Liver (tissue), 9 donors: Measurements from ENCODE around the gene ZNF808. TPM values are rescaled to one million over a fixed set of nuclear protein-coding genes. Genes with fewer than 3 reads are reported as not detected.
A peak's percentile ranks its signal among the peaks of the same experiment; 100 is the strongest.

ENCODE experiments used
- DNase-seq: peaks from one replicate; pipeline ENCODE4 v3.0.0-alpha.2; 2017; ENCODE audit warnings: low spot score
- H3K27ac ChIP-seq, 2 donors: one replicate each; pipeline ENCODE4 v1.7.0; 2013; ENCODE audit warnings: inconsistent platforms in 2 of 2, low read length in 2 of 2, control low read depth in 1 of 2, low read depth in 1 of 2, mild to moderate bottlenecking in 1 of 2
- H3K27me3 ChIP-seq, 4 donors: one replicate each; pipeline versions ENCODE4 v1.6.1 to v1.7.0; 2013; ENCODE audit warnings: low read length in 3 of 4, inconsistent platforms in 1 of 4, mild to moderate bottlenecking in 1 of 4, moderate library complexity in 1 of 4; ENCODE audit not compliant: control insufficient read depth in 4 of 4, insufficient read depth in 4 of 4
- H3K36me3 ChIP-seq, 4 donors: one replicate each; pipeline versions ENCODE4 v1.6.1 to v1.7.0; 2013; ENCODE audit warnings: low read length in 3 of 4, mild to moderate bottlenecking in 3 of 4, low read depth in 1 of 4, moderate library complexity in 1 of 4; ENCODE audit not compliant: control insufficient read depth in 4 of 4, insufficient read depth in 3 of 4
- H3K4me1 ChIP-seq, 4 donors: one replicate each; pipeline versions ENCODE4 v1.6.1 to v1.7.0; 2013; ENCODE audit warnings: low read length in 3 of 4, mild to moderate bottlenecking in 3 of 4, moderate library complexity in 1 of 4; ENCODE audit not compliant: control insufficient read depth in 4 of 4, insufficient read depth in 4 of 4
- H3K4me3 ChIP-seq, 3 donors: one replicate each; pipeline versions ENCODE4 v1.6.1 to v1.7.0; 2013; ENCODE audit warnings: low read length in 3 of 3, control low read depth in 1 of 3, low read depth in 1 of 3, mild to moderate bottlenecking in 1 of 3
- H3K9ac ChIP-seq, 2 donors: one replicate each; pipeline ENCODE4 v1.7.0; 2013; ENCODE audit warnings: low read length in 2 of 2, mild to moderate bottlenecking in 2 of 2, moderate library complexity in 2 of 2, control low read depth in 1 of 2, low read depth in 1 of 2
- H3K9me3 ChIP-seq, 4 donors: one replicate each; pipeline versions ENCODE4 v1.6.1 to v1.7.0; 2013; ENCODE audit warnings: low read length in 3 of 4; ENCODE audit not compliant: control insufficient read depth in 4 of 4
- EGR1 ChIP-seq, 2 donors: IDR thresholded peaks; 2 replicates each; pipeline ENCODE4 v1.6.1; 2016 to 2018; ENCODE audit warnings: antibody characterized with exemption in 2 of 2, low read depth in 2 of 2
- FOXA1 ChIP-seq: IDR thresholded peaks from 2 replicates; pipeline ENCODE4 v1.6.1; 2016; ENCODE audit warnings: antibody characterized with exemption
- FOXA2 ChIP-seq: IDR thresholded peaks from 2 replicates; pipeline ENCODE4 v1.6.1; 2016; ENCODE audit warnings: antibody characterized with exemption
- GABPA ChIP-seq, 2 donors: IDR thresholded peaks in 1 of 2; conservative IDR thresholded peaks in 1 of 2; 2 replicates each; pipeline ENCODE4 v1.6.1; 2016; ENCODE audit warnings: antibody characterized with exemption in 2 of 2, mild to moderate bottlenecking in 1 of 2, moderate library complexity in 1 of 2
- HNF4A ChIP-seq, 2 donors: conservative IDR thresholded peaks; 2 replicates each; pipeline ENCODE4 v1.6.1; 2016; ENCODE audit warnings: antibody characterized with exemption in 2 of 2, mild to moderate bottlenecking in 2 of 2
- HNF4G ChIP-seq: IDR thresholded peaks from 2 replicates; pipeline ENCODE4 v1.6.1; 2016; ENCODE audit warnings: antibody characterized with exemption
- JUND ChIP-seq, 2 donors: IDR thresholded peaks; 2 replicates each; pipeline ENCODE4 v1.6.1; 2016; ENCODE audit warnings: antibody characterized with exemption in 2 of 2
- NR2F2 ChIP-seq: IDR thresholded peaks from 2 replicates; pipeline ENCODE4 v1.6.1; 2016; ENCODE audit warnings: antibody characterized with exemption
- RAD21 ChIP-seq, 2 donors: IDR thresholded peaks; 2 replicates each; pipeline ENCODE4 v1.6.1; 2016; ENCODE audit warnings: antibody characterized with exemption in 2 of 2, mild to moderate bottlenecking in 2 of 2
- RXRA ChIP-seq, 2 donors: IDR thresholded peaks; 2 replicates each; pipeline ENCODE4 v1.6.1; 2017 to 2018; ENCODE audit warnings: antibody characterized with exemption in 2 of 2, mild to moderate bottlenecking in 1 of 2
- SP1 ChIP-seq: IDR thresholded peaks from 2 replicates; pipeline ENCODE4 v1.6.1; 2018; ENCODE audit warnings: antibody characterized with exemption, mild to moderate bottlenecking
- TAF1 ChIP-seq: conservative IDR thresholded peaks from 2 replicates; pipeline ENCODE4 v1.6.1; 2016; ENCODE audit warnings: antibody characterized with exemption, mild to moderate bottlenecking
- YY1 ChIP-seq: IDR thresholded peaks from 2 replicates; pipeline ENCODE4 v1.6.1; 2016; ENCODE audit warnings: antibody characterized with exemption, mild to moderate bottlenecking
- WGBS: extraction: QIAGEN DNeasy Blood & Tissue Kit; methylation state at CpG from one replicate; pipeline ENCODE4 v1.1.7; 2013; 5-methylcytosine and 5-hydroxymethylcytosine counted together
- polyA plus RNA-seq, 2 donors: library from polyadenylated mRNA; stranded (reverse) in 1 of 2; unstranded in 1 of 2; fragments of 200-250 nt in 1 of 2; fragments of >200 nt in 1 of 2; fragmentation: Nextera tagmentation in 1 of 2; extraction: Ambion mirVana in 1 of 2; gene quantifications; one replicate each; pipeline versions ENCODE4 v1.2.1 to v1.2.3, GENCODE V29; 2013 to 2015
- total RNA-seq, 2 donors: library from RNA; depleted of rRNA; stranded (reverse); fragments of >200 nt; gene quantifications; one replicate each; pipeline ENCODE4 v1.2.3, GENCODE V29; 2014
- TF ChIP-seq, protein P1 (sequence below): IDR thresholded peaks from 2 replicates; pipeline ENCODE4 v1.6.1; 2016; ENCODE audit warnings: antibody characterized with exemption
- TF ChIP-seq, protein P2 (sequence below): IDR thresholded peaks from 2 replicates; pipeline ENCODE4 v1.6.1; 2016; ENCODE audit warnings: antibody characterized with exemption
- TF ChIP-seq, protein P3 (sequence below): IDR thresholded peaks from 2 replicates; pipeline ENCODE4 v1.6.1; 2016; ENCODE audit warnings: antibody characterized with exemption
- TF ChIP-seq, protein P4 (sequence below): IDR thresholded peaks from 2 replicates; pipeline ENCODE4 v1.6.1; 2016; ENCODE audit warnings: antibody characterized with exemption, mild to moderate bottlenecking
- TF ChIP-seq, protein P5 (sequence below): fragments of 150-350 bp; IDR thresholded peaks from 2 replicates; pipeline ENCODE4 v1.5.1; 2017; ENCODE audit warnings: improper control_type of control experiment, low read depth, low read length; ENCODE audit not compliant: missing input control
- donor health status: healthy.
- donor health status: healthy.
- donor health status: healthy.
- donor health status: healthy.
- donor health status: healthy.

Gene ZNF808
- total and polyA plus RNA-seq, 4 donors: 0.88 to 9.4 (median 5.2) TPM

DNA sequence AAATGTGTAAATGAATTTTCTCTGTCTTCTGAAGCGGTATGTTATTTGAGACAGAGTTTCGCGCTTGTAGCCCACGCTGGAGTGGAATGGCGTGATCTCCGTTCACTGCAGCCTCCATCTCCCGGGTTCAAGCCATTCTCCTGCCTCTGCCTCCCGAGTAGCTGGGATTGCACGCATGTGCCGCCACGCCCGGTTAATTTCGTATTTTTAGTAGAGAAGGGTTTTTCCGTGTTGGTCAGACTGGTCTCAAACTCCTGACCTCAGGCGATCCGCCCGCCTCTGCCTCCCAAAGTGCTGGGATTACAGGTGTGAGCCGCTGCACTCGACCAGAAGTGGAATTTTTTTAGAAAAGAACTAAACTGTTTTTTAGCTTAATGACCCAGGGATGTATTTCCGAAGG, 3.4 kb upstream of the ZNF808 start (continued):
- no peak for TF ChIP-seq YY1
- TF ChIP-seq, protein P1, sequence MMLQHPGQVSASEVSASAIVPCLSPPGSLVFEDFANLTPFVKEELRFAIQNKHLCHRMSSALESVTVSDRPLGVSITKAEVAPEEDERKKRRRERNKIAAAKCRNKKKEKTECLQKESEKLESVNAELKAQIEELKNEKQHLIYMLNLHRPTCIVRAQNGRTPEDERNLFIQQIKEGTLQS: no peak

DNA sequence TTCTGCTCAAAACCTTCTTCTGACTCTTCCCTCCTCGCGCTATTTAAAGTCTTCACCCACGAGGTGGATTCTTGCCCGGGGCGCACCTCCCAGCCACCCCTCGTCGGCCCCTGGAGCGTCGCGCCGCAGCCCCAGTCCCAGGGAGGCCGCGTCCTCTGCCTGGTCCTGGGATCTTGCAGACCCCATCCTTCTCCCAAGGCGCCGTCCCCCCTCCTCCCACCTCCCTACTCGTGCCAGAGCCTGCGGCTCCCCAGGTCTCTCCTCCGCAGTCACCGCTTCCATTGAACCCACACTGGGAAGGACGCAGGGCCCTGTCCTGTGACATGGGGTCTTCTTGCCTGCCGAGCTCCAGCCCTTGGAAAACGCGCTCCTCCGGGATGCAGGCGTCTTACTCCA, 486 bp downstream of the ZNF808 start:
- H3K27ac ChIP-seq: peak overlapping the region; percentile 69 to 72
- no peak for DNase-seq
- TF ChIP-seq TAF1 (no peak), RXRA (IDR thresholded peaks at IDR 0.05) (no peak), SP1 (no peak), HNF4A (conservative IDR thresholded peaks at IDR 0.05) (no peak), JUND (IDR thresholded peaks at IDR 0.05) (no peak), EGR1 (IDR thresholded peaks at IDR 0.05; ENCODE audit: low read depth in 2 of 2) (no peak), YY1 (no peak), FOXA1 (no peak), RAD21 (IDR thresholded peaks at IDR 0.05) (no peak), GABPA (IDR thresholded peaks at IDR 0.05 in 1 of 2, conservative IDR thresholded peaks at IDR 0.05 in 1 of 2) (no peak), NR2F2 (no peak), FOXA2 (no peak), HNF4G (no peak)
- TF ChIP-seq, protein P2, sequence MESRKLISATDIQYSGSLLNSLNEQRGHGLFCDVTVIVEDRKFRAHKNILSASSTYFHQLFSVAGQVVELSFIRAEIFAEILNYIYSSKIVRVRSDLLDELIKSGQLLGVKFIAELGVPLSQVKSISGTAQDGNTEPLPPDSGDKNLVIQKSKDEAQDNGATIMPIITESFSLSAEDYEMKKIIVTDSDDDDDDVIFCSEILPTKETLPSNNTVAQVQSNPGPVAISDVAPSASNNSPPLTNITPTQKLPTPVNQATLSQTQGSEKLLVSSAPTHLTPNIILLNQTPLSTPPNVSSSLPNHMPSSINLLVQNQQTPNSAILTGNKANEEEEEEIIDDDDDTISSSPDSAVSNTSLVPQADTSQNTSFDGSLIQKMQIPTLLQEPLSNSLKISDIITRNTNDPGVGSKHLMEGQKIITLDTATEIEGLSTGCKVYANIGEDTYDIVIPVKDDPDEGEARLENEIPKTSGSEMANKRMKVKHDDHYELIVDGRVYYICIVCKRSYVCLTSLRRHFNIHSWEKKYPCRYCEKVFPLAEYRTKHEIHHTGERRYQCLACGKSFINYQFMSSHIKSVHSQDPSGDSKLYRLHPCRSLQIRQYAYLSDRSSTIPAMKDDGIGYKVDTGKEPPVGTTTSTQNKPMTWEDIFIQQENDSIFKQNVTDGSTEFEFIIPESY: no peak
- TF ChIP-seq, protein P3, sequence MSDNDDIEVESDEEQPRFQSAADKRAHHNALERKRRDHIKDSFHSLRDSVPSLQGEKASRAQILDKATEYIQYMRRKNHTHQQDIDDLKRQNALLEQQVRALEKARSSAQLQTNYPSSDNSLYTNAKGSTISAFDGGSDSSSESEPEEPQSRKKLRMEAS: no peak
- TF ChIP-seq, protein P1: no peak
- TF ChIP-seq, protein P4, sequence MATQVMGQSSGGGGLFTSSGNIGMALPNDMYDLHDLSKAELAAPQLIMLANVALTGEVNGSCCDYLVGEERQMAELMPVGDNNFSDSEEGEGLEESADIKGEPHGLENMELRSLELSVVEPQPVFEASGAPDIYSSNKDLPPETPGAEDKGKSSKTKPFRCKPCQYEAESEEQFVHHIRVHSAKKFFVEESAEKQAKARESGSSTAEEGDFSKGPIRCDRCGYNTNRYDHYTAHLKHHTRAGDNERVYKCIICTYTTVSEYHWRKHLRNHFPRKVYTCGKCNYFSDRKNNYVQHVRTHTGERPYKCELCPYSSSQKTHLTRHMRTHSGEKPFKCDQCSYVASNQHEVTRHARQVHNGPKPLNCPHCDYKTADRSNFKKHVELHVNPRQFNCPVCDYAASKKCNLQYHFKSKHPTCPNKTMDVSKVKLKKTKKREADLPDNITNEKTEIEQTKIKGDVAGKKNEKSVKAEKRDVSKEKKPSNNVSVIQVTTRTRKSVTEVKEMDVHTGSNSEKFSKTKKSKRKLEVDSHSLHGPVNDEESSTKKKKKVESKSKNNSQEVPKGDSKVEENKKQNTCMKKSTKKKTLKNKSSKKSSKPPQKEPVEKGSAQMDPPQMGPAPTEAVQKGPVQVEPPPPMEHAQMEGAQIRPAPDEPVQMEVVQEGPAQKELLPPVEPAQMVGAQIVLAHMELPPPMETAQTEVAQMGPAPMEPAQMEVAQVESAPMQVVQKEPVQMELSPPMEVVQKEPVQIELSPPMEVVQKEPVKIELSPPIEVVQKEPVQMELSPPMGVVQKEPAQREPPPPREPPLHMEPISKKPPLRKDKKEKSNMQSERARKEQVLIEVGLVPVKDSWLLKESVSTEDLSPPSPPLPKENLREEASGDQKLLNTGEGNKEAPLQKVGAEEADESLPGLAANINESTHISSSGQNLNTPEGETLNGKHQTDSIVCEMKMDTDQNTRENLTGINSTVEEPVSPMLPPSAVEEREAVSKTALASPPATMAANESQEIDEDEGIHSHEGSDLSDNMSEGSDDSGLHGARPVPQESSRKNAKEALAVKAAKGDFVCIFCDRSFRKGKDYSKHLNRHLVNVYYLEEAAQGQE: no peak
- TF ChIP-seq, protein P5, sequence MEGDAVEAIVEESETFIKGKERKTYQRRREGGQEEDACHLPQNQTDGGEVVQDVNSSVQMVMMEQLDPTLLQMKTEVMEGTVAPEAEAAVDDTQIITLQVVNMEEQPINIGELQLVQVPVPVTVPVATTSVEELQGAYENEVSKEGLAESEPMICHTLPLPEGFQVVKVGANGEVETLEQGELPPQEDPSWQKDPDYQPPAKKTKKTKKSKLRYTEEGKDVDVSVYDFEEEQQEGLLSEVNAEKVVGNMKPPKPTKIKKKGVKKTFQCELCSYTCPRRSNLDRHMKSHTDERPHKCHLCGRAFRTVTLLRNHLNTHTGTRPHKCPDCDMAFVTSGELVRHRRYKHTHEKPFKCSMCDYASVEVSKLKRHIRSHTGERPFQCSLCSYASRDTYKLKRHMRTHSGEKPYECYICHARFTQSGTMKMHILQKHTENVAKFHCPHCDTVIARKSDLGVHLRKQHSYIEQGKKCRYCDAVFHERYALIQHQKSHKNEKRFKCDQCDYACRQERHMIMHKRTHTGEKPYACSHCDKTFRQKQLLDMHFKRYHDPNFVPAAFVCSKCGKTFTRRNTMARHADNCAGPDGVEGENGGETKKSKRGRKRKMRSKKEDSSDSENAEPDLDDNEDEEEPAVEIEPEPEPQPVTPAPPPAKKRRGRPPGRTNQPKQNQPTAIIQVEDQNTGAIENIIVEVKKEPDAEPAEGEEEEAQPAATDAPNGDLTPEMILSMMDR: no peak
- H3K9me3 ChIP-seq: peaks cover 2 to 17% (median 13%) of the 10 kb centered on the region in 4 donors
- no peaks in the 10 kb centered on the region for H3K27me3 ChIP-seq
- peak overlapping the region; percentile 80 to 98 (median 90) for H3K4me3 ChIP-seq
- H3K36me3 ChIP-seq: peaks cover 0 to 3% (median 2%) of the 10 kb centered on the region in 4 donors
- peak overlapping the region; percentile 64 to 65 for H3K9ac ChIP-seq
- H3K4me1 ChIP-seq: peaks cover 0 to 10% (median 8%) of the 10 kb centered on the region in 4 donors
- 2% methylated on average over 25 of the region's 25 CpGs for WGBS
